ENCODE results near the gene LRRC57. TPM values are rescaled to one million over a fixed set of nuclear protein-coding genes. Genes with fewer than 3 reads are reported as not detected.

The LRRC57 gene
- total and polyA plus RNA-seq, 4 donors = 2.7 to 14.1 (median 5.3) TPM

- Histone ChIP-seq H3K4me3 (ENCODE audit: low read depth in 1 of 3, low read length in 3 of 3) (no peak overlapping the region), H3K27ac (ENCODE audit: low read depth in 1 of 2, low read length in 2 of 2) (no peak overlapping the region), H3K27me3 (ENCODE audit: control insufficient read depth in 4 of 4, insufficient read depth in 4 of 4, low read length in 3 of 4) (no peaks in the 10 kb centered on the region), H3K9me3 (ENCODE audit: control insufficient read depth in 4 of 4, low read length in 3 of 4) (no peaks in the 10 kb centered on the region), H3K9ac (ENCODE audit: low read depth in 1 of 2, low read length in 2 of 2) (no peak overlapping the region), H3K36me3 (ENCODE audit: control insufficient read depth in 4 of 4, insufficient read depth in 3 of 4, low read depth in 1 of 4, low read length in 3 of 4) (no peaks in the 10 kb centered on the region), H3K4me1 (ENCODE audit: control insufficient read depth in 4 of 4, insufficient read depth in 4 of 4, low read length in 3 of 4) (peaks cover 0 to 4% (median 3%) of the 10 kb centered on the region in 4 donors)
- DNase-seq (ENCODE audit: low spot score) = no peak
- TF ChIP-seq EGR1 (IDR thresholded peaks at IDR 0.05; ENCODE audit: low read depth in 2 of 2) = no peak
- TF ChIP-seq ATF3 (IDR thresholded peaks at IDR 0.05) = no peak
- no peak for TF ChIP-seq YY1 (IDR thresholded peaks at IDR 0.05)
- TF ChIP-seq MAX (IDR thresholded peaks at IDR 0.05) = no peak
- no peak for TF ChIP-seq FOXA1 (IDR thresholded peaks at IDR 0.05)
- no peak for TF ChIP-seq CTCF (IDR thresholded peaks at IDR 0.05; ENCODE audit: low read depth, low read length, missing input control)
- no peak for TF ChIP-seq REST (IDR thresholded peaks at IDR 0.05)
- no peak for TF ChIP-seq JUND (IDR thresholded peaks at IDR 0.05)
- TF ChIP-seq RXRA (IDR thresholded peaks at IDR 0.05) = no peak
- TF ChIP-seq ZBTB33 (IDR thresholded peaks at IDR 0.05) = no peak
- no peak for TF ChIP-seq NR2F2 (IDR thresholded peaks at IDR 0.05)
- no peak for TF ChIP-seq HNF4G (IDR thresholded peaks at IDR 0.05)
- TF ChIP-seq FOXA2 (IDR thresholded peaks at IDR 0.05) = no peak
- TF ChIP-seq RAD21 (IDR thresholded peaks at IDR 0.05) = no peak
- TF ChIP-seq HNF4A (conservative IDR thresholded peaks at IDR 0.05) = no peak
- TF ChIP-seq SP1 (IDR thresholded peaks at IDR 0.05) = no peak
- 89% methylated on average over 8 of the region's 8 CpGs for WGBS
Measured at GRCh38 chr15:42582569-42583375, 34.2 kb upstream of the LRRC57 start.
